Measurements from ENCODE around the gene FARS2.
A peak's percentile ranks its signal among the peaks of the same experiment; 100 is the strongest.

The FARS2 gene

DNA sequence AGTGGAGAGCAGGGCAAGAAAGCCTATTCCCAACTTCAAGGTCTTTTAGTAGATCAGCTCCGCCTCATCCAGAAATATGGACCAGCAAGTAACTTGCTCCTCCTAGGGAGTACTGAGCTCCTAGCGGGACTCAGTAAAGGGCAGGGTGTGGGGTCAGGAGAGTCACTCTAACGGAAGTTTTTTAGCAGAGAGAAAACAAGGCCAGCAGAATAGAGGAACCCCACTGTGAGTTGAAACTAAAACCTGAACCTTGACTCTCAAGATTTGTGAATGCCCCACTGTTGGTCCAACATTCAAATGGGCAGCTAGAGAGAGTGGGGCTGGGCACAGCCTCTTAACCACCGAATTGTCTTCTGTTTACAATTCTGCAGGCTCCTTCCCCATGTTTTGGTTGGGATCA, 244.8 kb downstream of the FARS2 start:
- DNase-seq (ENCODE audit: low read depth in 2 of 2): no peak

DNA sequence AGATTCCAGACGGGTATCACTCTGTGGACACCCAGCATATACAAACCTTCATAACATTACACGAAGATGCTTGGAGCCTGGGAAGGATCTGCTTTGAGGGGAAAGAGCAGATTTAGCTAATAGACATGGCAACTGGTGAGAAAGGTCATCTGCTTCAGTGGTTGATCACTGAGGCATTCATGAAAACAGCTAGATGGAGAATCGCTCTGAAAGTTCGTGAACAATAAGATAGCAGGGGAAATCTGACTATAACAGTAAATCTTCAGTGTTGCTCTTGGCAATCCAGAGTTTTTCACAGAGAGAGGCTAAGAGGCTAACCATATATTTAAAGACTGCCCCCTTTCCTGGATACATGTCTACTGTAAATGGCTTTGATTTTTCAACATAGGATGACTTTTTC, 245.3 kb downstream of the FARS2 start:
- no peak for DNase-seq (ENCODE audit: low read depth in 2 of 2)

DNA sequence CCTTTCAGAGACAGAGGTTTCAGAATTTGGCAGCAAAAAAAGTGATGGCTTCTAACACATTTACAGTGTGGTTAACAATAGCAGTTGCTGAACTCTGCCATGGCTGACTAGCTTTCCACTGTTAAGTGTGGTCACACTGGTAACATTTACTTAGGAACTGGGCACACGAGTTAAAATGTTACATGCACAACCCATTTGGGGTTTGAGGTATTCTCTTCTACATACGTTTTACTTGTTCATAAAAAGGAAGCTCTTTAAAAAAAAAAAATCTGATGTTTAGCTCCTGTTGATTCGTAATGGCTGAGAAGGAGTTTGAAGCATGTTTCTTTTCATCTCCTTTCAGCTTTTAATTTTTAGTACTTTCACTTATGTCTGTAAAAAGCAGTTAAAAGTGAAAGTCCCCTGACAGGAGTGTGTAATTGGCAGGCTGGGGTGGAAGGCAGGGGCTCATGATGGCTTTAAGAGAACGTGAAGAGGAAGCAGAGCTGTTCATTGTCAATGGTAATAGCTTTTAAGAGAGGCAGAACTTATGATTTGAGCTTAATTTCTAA, 245.9 kb downstream of the FARS2 start:
- no peak for DNase-seq (ENCODE audit: low read depth in 2 of 2)

DNA sequence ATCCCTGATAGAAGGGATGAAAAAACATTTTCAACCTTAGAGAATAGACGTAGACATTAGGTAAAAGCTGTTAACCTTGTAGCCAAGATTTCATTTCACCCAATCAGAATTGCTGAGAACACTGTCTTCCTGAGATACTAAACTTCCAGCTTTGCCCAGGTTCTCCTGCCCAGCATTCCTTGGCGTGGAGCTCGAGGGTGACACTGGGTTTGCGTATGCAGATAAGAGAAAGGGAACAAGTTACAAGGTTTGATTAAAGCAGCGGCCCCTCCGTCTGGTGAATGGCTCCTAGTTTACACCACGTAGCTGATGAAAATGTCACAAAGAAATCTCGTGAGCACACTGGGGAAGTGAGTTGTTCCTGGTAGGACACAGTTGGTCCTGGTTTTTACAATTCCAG, 247.8 kb downstream of the FARS2 start:
- no peak for DNase-seq (ENCODE audit: low read depth in 2 of 2)

DNA sequence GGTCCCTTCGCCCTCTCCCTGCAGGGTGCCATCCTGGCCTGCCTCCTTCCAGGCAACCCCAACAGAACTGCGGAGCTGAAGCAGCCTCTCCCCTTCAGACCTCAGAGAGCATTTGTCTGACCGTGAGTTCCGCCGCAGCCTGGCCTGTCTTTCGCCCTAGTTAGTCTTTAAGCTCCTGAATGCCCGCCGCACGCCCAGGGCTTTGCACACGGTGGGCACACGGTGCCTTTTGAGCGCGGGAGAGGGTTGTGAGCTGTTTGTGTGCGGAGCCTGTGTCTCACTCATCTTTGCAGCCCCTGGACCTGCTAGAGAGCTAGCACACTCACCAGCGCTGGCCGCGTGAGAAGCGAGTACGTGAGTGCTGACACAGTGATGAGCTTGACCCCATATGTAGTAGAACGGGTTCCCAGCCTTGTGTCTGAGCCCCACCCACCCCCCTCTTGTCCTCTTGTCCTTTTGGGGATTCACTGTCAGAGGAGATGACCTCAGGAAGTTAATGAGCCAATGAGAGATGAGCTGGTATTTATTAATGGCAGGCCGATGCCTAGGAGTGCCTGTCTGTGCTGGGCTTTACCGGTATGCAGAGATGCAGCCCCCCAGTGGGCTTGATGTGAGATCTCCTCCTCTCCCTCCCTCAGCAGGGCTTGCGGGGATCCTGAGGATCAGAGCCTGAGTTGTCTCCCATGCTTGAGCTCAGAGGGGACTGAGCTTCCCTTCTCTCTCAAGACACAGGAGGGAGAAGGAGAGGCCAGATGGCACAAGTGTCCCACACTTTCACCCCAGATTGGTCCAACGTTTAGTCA, 249.2 kb downstream of the FARS2 start:
- no peak for DNase-seq (ENCODE audit: low read depth in 2 of 2)

DNA sequence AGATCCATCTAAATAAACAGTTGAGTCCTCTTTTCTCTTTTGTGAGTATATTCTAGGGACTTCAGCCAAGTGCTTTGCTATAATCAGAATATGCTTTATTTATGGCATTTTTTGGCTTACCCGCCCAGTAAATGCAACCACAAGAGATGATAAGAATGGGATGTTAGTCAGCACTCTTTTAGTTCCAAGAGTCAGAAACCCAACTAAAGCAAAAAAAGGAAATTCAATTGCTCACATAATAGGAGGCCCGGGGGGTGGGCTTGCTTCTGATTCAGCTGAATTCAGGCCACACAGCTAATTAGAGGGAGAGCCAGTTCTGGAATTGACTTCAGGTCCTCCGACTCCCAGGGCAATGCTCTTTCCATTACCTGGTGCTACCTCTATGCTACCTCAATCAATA, 250.6 kb downstream of the FARS2 start:
- no peak for DNase-seq (ENCODE audit: low read depth in 2 of 2)

GRCh38 chr6:5512422-5512821, 251.1 kb downstream of the FARS2 start:
- no peak for DNase-seq (ENCODE audit: low read depth in 2 of 2)

GRCh38 chr6:5513408-5513807, 252.1 kb downstream of the FARS2 start:
- DNase-seq (ENCODE audit: low read depth in 2 of 2): no peak

- DNase-seq (ENCODE audit: low read depth in 2 of 2): no peak
Measured at GRCh38 chr6:5514353-5514752, 253.0 kb downstream of the FARS2 start.

DNA sequence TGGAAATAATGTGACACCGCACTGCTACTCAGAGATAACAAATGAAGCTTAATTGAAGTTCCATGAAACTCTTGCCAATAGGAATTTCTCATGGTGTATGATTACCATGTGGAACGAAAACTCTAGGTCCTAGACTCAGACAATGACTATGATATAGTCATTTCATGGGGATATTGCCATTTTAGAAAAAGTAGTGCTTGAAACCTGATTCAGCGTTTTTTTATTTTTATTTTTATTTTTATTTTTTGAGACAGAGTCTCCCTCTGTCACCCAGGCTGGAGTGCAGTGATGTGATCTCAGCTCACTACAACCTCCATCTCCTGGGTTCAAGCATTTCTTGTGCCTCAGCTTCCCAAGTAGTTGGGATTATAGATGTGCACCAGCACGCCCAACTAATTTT, 253.9 kb downstream of the FARS2 start:
- DNase-seq (ENCODE audit: low read depth in 2 of 2): no peak

- no peak for DNase-seq (ENCODE audit: low read depth in 2 of 2)
Measured at GRCh38 chr6:5516036-5516435, 254.7 kb downstream of the FARS2 start.

GRCh38 chr6:5517796-5518195, 256.5 kb downstream of the FARS2 start:
- peak in 1 of 2 experiments; percentile 34 for DNase-seq (ENCODE audit: low read depth in 2 of 2)

GRCh38 chr6:5518936-5519491, 257.7 kb downstream of the FARS2 start:
- no peak for DNase-seq (ENCODE audit: low read depth in 2 of 2)

DNA sequence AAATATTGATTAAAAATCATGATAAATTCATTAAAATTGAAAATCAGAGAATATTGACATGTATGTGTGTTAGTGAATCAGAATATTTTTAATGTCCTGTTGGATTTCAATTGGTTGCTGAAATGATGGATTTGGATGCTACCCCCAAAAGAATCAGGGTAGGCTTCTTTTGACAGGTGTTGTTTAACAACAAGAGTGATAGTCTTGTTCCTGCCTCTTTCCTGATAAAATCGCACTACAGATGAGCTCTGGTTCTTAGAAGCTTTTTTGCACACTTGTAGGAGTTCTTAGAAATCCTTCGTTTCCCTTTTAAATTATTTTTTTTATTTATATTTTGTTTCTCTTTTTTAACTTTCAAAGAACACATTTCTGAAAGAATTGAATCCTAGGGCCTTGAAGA, 259.5 kb downstream of the FARS2 start:
- no peak for DNase-seq (ENCODE audit: low read depth in 2 of 2)

GRCh38 chr6:5521322-5521721, 260.0 kb downstream of the FARS2 start:
- no peak for DNase-seq (ENCODE audit: low read depth in 2 of 2)

- DNase-seq (ENCODE audit: low read depth in 2 of 2): no peak
Measured at GRCh38 chr6:5522147-5522546, 260.8 kb downstream of the FARS2 start.

DNA sequence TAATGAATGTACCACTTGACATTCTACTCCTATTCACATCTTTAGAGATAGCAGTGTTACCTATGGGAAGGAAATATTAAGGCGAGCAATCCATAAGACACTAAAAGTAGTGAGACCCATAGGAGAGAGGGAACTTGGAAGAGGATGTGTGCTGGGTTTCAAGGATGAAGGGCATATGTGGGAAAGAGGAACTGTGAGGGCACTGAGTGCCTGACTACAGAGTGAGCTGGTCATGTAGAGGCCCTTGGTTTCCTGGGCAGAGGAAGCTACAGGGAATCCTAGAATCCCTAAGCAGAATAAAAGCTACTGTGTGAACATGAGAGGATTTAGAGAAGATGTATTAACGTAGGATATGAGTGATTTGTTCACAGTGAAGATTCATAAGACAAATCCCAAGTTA, 262.8 kb downstream of the FARS2 start:
- DNase-seq (ENCODE audit: low read depth in 2 of 2): no peak

DNA sequence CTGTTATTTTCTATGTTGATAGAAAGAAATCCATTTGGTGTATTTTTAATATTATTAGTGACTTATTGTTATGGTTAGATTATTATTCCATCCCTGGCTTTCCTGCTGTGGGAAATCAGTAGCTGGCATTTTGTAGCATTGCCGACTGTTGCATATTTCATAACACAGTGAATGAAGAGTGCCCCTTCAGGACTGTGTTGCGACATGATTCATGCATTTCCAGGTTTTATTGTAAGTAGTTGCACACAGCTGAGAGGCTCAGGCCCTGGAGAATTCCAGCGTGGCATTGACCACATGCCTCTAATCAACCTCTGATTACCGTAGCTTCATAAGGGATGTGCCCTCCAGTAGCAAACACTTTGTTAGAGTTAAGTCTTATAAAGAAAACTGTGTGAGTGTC, 263.9 kb downstream of the FARS2 start:
- DNase-seq (ENCODE audit: low read depth in 2 of 2): no peak

DNA sequence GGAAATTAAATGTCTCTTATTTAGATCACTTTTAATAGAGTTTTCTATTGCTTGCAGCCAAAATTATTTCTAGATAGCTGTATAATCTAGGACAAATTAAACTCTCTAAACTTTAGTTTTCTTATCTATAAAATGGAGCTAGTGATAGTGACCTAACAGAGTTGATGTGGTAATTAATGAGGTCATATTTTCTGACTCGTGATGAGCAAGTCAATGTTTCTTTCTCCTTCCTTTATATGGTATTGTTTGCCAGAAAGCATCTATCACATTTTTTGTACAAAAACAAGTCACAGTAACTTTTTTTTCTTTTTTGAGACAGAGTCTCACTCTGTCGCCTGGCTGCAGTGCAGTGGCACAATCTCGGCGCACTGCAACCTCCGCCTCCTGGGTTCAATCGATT, 267.7 kb downstream of the FARS2 start:
- DNase-seq (ENCODE audit: low read depth in 2 of 2): no peak

GRCh38 chr6:5529733-5530132, 268.4 kb downstream of the FARS2 start:
- DNase-seq (ENCODE audit: low read depth in 2 of 2): no peak

- DNase-seq (ENCODE audit: low read depth in 2 of 2): no peak
Measured at GRCh38 chr6:5531161-5531560, 269.8 kb downstream of the FARS2 start.

GRCh38 chr6:5531853-5532375, 270.6 kb downstream of the FARS2 start:
- no peak for DNase-seq (ENCODE audit: low read depth in 2 of 2)

GRCh38 chr6:5532941-5533340, 271.6 kb downstream of the FARS2 start:
- DNase-seq (ENCODE audit: low read depth in 2 of 2): no peak

Data from stimulated activated CD4-positive, alpha-beta T cell treated with anti-CD3 and anti-CD28 coated beads, Interleukin-12 subunit alpha, Interleukin-12 subunit beta, amount 100 ng/mL, for 24 hours (primary cell).